ENCODE data around the gene CTNNA2. TPM values are rescaled to one million over a fixed set of nuclear protein-coding genes. Genes with fewer than 3 reads are reported as not detected.

Gene CTNNA2
- total and polyA plus RNA-seq, 2 of the 8 experiments (the other 6 are each of a cell fraction or from before 2014, with no cell fraction given), result 3.9 to 9.0 TPM

DNA sequence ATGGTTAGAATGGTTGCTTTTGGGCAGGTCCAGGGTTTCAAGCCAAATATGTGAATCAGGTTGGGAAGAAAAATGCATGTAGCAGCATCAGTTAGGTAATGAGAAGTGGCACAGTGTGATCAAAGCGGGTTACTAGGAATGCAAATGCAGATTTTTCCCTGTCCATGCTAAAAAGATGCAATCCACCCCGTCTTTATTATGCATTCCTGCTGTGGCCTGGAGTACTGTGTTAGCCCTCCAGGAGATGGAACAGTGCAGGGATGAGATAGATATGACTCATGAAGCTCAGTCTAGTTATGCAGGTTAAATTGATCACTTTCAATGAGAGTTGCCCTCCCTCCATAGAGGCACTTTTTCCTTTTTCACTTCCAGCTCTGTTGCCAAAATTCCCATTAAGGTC lies 283.8 kb downstream of the CTNNA2 start:
- H3K23me2 ChIP-seq (ENCODE audit: low read depth, low read length), result no peaks in the 10 kb centered on the region; the same call in 1 of the 2 replicates
- H3K4me1 ChIP-seq (replicated peaks in 1 of 4; ENCODE audit: control insufficient read depth in 3 of 4, insufficient read depth in 4 of 4, low read length in 3 of 4), result peaks cover 0 to 7% (median 3%) of the 10 kb centered on the region in 4 experiments; a peak in 5 of 7 replicates
- H3K4ac ChIP-seq (replicated peaks; ENCODE audit: insufficient read length, low read depth, low read length), result no peak overlapping the region
- H2BK12ac ChIP-seq (ENCODE audit: low read depth, low read length), result no peak overlapping the region
- peaks cover 0 to 5% (median 0%) of the 10 kb centered on the region in 4 experiments; a peak in 1 of 8 replicates for H3K36me3 ChIP-seq (ENCODE audit: control insufficient read depth in 2 of 4, insufficient read depth in 4 of 4, low read length in 3 of 4)
- no peak overlapping the region for H3K14ac ChIP-seq (ENCODE audit: insufficient read length)
- no peak overlapping the region for H3K23ac ChIP-seq (ENCODE audit: insufficient read length)
- TF ChIP-seq CBX5 (IDR thresholded peaks at IDR 0.05; ENCODE audit: low read depth, low read length) (no peak), TEAD4 (IDR thresholded peaks at IDR 0.05; ENCODE audit: low read depth, low read length) (0 out of 2 replicates have a peak, but pooled peaks have one; percentile 30)
- no peak overlapping the region for H2BK20ac ChIP-seq (ENCODE audit: low read length)
- H3K9me3 ChIP-seq (ENCODE audit: insufficient read depth in 2 of 2, low read depth in 1 of 2, low read length in 1 of 2), result no peaks in the 10 kb centered on the region
- H4K5ac ChIP-seq (ENCODE audit: insufficient read length, low read depth, low read length), result no peak overlapping the region
- no peak overlapping the region for H3K4me3 ChIP-seq (ENCODE audit: extremely low read depth in 1 of 4, insufficient read depth in 2 of 4, low read depth in 3 of 4, low read length in 4 of 4)
- no peak overlapping the region for H3K27ac ChIP-seq (ENCODE audit: low read depth, low read length)
- ChIA-PET CTCF (ENCODE audit: partially characterized antibody) (interaction anchor here (0.7 to 1.4 kb wide), 3 partner anchors 11 to 60 kb away, joined by 3 to 4 read pairs (median 3); no protein-coding TSS in a partner anchor), POLR2A (ENCODE audit: partially characterized antibody) (interaction anchor here (1.5 kb wide), 1 partner anchor 11 kb away, joined by 3 read pairs; no protein-coding TSS in a partner anchor)
- no peak overlapping the region for H2BK5ac ChIP-seq (ENCODE audit: low read depth, low read length)
- H3K9ac ChIP-seq (replicated peaks in 1 of 4; ENCODE audit: extremely low read depth in 1 of 4, low read depth in 3 of 4, low read length in 3 of 4), result no peak overlapping the region
- H3K4me2 ChIP-seq (ENCODE audit: insufficient read depth in 1 of 2, low read depth in 2 of 2, low read length in 2 of 2), result no peak overlapping the region
- H2BK120ac ChIP-seq (replicated peaks; ENCODE audit: low read depth, low read length), result no peak overlapping the region
- H3K56ac ChIP-seq (replicated peaks; ENCODE audit: insufficient read length, low read depth, low read length), result no peak overlapping the region
- no peak overlapping the region for H2AFZ ChIP-seq (ENCODE audit: low read length)
- FAIRE-seq (no peak), DNase-seq (ENCODE audit: low read depth in 1 of 2, low spot score in 2 of 2) (no peak)
- no peak overlapping the region for H2AK5ac ChIP-seq (ENCODE audit: low read depth, low read length)
- H2BK15ac ChIP-seq (ENCODE audit: low read length), result no peak overlapping the region
- no peak overlapping the region for H3K18ac ChIP-seq (ENCODE audit: extremely low read depth, low read length)
- 78% methylated on average over 2 of the region's 2 CpGs; no CpG with 5 or more reads in 1 of the 2 experiments for WGBS, 2 experiments (ENCODE audit: extremely low coverage in 1 of 2, insufficient coverage in 1 of 2, insufficient read length in 1 of 2, insufficient replicate concordance in 2 of 2, low coverage in 1 of 2, low lambda C conversion rate in 2 of 2, missing lambda C conversion rate in 1 of 2)
- no peaks in the 10 kb centered on the region for H3K27me3 ChIP-seq (replicated peaks in 1 of 4; ENCODE audit: control insufficient read depth in 3 of 4, extremely low read depth in 1 of 4, insufficient read depth in 3 of 4, low read length in 3 of 4)
- H4K91ac ChIP-seq (replicated peaks; ENCODE audit: insufficient read length, low read length), result no peak overlapping the region
- no peak overlapping the region for H4K8ac ChIP-seq (ENCODE audit: extremely low read depth, insufficient read depth, low read length)
- H3K79me2 ChIP-seq (ENCODE audit: control insufficient read depth in 1 of 2, insufficient read depth in 2 of 2, low read length in 2 of 2), result no peaks in the 10 kb centered on the region
- H3K79me1 ChIP-seq (ENCODE audit: low read depth, low read length), result no peaks in the 10 kb centered on the region
- H4K20me1 ChIP-seq (replicated peaks in 1 of 2; ENCODE audit: control insufficient read depth in 1 of 2, insufficient read depth in 2 of 2, low read length in 2 of 2), result no peaks in the 10 kb centered on the region

All from H1 (cell line).